Ammon's horn (tissue), 1 donor: ENCODE measurements around the gene DLX5.

Experiments used
- DNase-seq: peaks from one replicate; pipeline ENCODE4 v3.0.0-alpha.2; 2016; ENCODE audit warnings: low spot score

The DLX5 gene

GRCh38 chr7:96989859-96990317 lies 34.7 kb downstream of the DLX5 start:
- DNase-seq: no peak

- DNase-seq: no peak
Observed at GRCh38 chr7:96989241-96989858, 35.3 kb downstream of the DLX5 start.

- DNase-seq: no peak
Observed at GRCh38 chr7:96987719-96988118, 36.9 kb downstream of the DLX5 start.

- DNase-seq: no peak
Observed at GRCh38 chr7:96986901-96987300, 37.7 kb downstream of the DLX5 start.

GRCh38 chr7:96985992-96986391 lies 38.6 kb downstream of the DLX5 start:
- no peak for DNase-seq

GRCh38 chr7:96982586-96982985 lies 42.0 kb downstream of the DLX5 start:
- no peak for DNase-seq

- no peak for DNase-seq
Observed at GRCh38 chr7:96979551-96980276, 44.9 kb downstream of the DLX5 start.

GRCh38 chr7:96977445-96977844 lies 47.2 kb downstream of the DLX5 start:
- no peak for DNase-seq

- no peak for DNase-seq
Observed at GRCh38 chr7:96976106-96976505, 48.5 kb downstream of the DLX5 start.

GRCh38 chr7:96973986-96974385 lies 50.6 kb downstream of the DLX5 start:
- no peak for DNase-seq

- DNase-seq: no peak
Observed at GRCh38 chr7:96970739-96971138, 53.9 kb downstream of the DLX5 start.
